ENCODE data around the gene CLK2.

- TF ChIP-seq, protein P1, sequence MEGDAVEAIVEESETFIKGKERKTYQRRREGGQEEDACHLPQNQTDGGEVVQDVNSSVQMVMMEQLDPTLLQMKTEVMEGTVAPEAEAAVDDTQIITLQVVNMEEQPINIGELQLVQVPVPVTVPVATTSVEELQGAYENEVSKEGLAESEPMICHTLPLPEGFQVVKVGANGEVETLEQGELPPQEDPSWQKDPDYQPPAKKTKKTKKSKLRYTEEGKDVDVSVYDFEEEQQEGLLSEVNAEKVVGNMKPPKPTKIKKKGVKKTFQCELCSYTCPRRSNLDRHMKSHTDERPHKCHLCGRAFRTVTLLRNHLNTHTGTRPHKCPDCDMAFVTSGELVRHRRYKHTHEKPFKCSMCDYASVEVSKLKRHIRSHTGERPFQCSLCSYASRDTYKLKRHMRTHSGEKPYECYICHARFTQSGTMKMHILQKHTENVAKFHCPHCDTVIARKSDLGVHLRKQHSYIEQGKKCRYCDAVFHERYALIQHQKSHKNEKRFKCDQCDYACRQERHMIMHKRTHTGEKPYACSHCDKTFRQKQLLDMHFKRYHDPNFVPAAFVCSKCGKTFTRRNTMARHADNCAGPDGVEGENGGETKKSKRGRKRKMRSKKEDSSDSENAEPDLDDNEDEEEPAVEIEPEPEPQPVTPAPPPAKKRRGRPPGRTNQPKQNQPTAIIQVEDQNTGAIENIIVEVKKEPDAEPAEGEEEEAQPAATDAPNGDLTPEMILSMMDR (IDR thresholded peaks at IDR 0.05 in 8 of 11, conservative IDR thresholded peaks at IDR 0.05 in 3 of 11) = no peak
- no peak for TF ChIP-seq POLR2AphosphoS5 (IDR thresholded peaks at IDR 0.05)
- TF ChIP-seq POLR2A (IDR thresholded peaks at IDR 0.05) = no peak
Observed at GRCh38 chr1:155300024-155300423, 26.7 kb upstream of the CLK2 start.
